Cardiac fibroblast (primary cell): ENCODE measurements around the gene MAP4K3.
"Not testable (repeated sequence)": the region's sequence is repeated elsewhere in the genome, so short reads cannot be mapped to it uniquely, and the experiment has no call there.

ENCODE experiments used
- DNase-seq, 2 donors: peaks; one replicate each; pipeline versions ENCODE4 v3.0.0 to v3.0.0-alpha.2; 2010; ENCODE audit warnings: low read depth in 2 of 2
- H3K4me3 ChIP-seq, 2 donors: replicated peaks in 1 of 2; 1 replicate in 1 of 2; 2 replicates in 1 of 2; pipeline ENCODE4 v1.5.1; 2011; ENCODE audit warnings: low read depth in 2 of 2, low read length in 2 of 2, mild to moderate bottlenecking in 2 of 2, moderate library complexity in 1 of 2
- TF ChIP-seq, protein P1 (sequence below): IDR thresholded peaks from one replicate; pipeline ENCODE4 v1.5.1; 2011; ENCODE audit warnings: low read depth, mild to moderate bottlenecking, low read length, inconsistent platforms

MAP4K3 gene

DNA sequence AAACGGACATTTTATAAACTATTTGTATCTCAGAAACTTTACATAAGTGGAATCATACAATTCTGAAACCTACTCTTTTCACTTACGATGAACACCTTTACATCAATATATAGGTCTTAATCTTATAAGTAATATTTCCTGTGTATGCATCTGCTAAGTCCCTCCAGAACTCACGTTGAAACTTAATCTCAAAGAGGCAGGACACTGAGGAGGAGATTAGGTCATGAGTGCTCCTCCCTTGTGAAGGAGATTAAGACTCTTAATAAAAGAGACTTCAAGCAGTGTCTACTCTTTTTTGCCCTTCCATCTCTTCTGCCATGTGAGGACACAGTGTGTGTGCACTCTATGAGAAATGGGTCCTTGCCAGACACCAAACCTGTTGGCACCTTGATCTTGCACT is 98.6 kb downstream of the MAP4K3 start:
- DNase-seq = no peak
- no peak overlapping the region for H3K4me3 ChIP-seq
- TF ChIP-seq, protein P1, sequence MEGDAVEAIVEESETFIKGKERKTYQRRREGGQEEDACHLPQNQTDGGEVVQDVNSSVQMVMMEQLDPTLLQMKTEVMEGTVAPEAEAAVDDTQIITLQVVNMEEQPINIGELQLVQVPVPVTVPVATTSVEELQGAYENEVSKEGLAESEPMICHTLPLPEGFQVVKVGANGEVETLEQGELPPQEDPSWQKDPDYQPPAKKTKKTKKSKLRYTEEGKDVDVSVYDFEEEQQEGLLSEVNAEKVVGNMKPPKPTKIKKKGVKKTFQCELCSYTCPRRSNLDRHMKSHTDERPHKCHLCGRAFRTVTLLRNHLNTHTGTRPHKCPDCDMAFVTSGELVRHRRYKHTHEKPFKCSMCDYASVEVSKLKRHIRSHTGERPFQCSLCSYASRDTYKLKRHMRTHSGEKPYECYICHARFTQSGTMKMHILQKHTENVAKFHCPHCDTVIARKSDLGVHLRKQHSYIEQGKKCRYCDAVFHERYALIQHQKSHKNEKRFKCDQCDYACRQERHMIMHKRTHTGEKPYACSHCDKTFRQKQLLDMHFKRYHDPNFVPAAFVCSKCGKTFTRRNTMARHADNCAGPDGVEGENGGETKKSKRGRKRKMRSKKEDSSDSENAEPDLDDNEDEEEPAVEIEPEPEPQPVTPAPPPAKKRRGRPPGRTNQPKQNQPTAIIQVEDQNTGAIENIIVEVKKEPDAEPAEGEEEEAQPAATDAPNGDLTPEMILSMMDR = no peak

DNA sequence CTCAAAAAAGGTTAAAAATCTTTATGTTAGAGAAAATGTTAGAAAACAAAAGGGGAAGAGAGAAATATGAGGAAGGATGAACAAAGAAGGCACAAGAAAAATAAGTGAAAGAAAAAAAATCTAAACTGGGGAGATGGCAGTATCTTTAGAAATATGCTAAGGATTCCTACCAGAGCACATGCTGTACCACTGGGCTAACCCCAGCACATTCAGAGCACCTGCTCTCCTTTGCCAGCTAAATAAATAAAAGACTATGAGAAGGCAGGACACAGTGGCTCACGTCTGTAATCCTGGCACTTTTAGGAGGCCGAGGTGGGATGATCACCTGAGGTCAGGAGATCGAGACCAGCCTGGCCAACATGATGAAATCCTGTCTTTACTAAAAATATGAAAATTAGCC is 101.2 kb downstream of the MAP4K3 start:
- H3K4me3 ChIP-seq = no peak overlapping the region
- DNase-seq = no peak
- TF ChIP-seq, protein P1 = no peak

DNA sequence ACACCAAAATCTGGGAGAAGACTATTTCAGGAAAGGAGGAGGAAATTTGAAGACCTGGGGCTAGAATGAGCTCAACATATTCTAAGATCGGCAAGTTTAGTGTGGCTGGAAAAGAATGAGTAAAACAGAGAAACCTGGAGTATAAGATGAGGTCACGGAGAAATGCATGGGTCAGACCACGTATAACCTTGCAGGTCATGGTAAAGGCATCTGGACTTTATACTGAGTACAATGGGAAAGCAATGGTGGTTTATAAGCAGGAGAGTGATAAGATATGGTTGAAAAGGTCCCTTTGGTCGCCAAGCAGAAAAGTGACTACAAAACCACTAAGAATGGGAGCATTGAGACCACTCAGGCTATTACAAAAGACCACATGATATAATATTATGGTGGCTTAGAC is 102.1 kb downstream of the MAP4K3 start:
- H3K4me3 ChIP-seq = no peak overlapping the region
- TF ChIP-seq, protein P1 = no peak
- DNase-seq = no peak

DNA sequence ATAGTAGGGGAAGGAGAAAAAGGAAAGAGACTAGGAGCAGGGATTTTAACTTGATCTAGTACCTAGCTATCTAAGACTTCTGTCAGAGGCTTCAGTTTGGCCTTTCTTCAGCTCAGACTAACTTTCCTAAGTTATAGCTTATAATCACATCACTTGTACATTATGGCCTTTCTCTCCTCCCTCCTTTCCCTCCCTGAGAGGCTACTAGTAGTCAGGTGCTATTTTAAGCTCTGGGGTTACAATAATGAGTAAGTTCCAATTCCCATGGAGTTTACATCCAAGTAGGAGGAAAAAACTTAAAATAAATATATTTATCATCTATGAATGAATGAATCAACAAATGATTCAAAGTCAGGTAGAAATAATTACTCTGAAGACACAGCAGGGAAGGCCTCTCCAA is 102.6 kb downstream of the MAP4K3 start:
- DNase-seq = no peak
- TF ChIP-seq, protein P1 = no peak
- H3K4me3 ChIP-seq = no peak overlapping the region

DNA sequence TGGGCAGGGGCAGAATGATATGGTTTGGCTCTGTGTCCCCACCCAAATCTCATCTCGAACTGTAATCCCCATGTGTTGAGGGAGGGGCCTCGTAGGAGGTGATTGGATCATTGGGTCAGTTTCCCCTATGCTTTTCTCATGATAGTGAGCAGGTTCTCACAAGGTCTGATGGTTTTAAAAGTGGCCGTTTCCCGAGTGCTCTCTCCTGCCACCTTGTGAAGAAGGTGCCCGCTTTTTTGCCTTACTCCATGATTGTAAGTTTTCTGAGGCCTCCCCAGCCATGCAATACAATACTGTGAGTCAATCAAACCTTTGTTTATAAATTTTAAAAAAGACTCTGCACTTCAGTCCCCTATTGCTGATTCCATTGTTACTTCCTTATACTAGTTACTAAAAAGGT is 110.4 kb downstream of the MAP4K3 start:
- TF ChIP-seq, protein P1 = no peak
- DNase-seq = no peak
- no peak overlapping the region for H3K4me3 ChIP-seq

DNA sequence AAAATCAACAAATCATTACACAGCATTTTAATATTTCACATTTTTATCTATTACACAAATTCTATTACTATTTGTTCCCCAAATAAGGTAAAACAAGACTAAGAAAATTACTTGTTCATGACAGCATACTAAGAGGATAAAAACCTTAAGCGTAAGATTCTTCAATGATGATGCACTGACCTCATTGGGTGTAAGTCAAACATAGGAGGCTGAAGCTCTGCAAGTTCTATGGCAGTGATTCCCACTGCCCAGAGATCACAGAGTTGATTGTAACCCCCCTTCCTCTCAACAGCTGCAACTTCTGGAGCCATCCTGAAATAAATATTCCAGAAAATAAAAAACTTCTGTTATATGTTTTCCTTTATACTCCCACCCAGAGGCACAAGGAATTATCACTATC is 111.1 kb downstream of the MAP4K3 start:
- peak in 1 of 2 donors; percentile 73 for DNase-seq
- TF ChIP-seq, protein P1 = no peak
- no peak overlapping the region for H3K4me3 ChIP-seq

DNA sequence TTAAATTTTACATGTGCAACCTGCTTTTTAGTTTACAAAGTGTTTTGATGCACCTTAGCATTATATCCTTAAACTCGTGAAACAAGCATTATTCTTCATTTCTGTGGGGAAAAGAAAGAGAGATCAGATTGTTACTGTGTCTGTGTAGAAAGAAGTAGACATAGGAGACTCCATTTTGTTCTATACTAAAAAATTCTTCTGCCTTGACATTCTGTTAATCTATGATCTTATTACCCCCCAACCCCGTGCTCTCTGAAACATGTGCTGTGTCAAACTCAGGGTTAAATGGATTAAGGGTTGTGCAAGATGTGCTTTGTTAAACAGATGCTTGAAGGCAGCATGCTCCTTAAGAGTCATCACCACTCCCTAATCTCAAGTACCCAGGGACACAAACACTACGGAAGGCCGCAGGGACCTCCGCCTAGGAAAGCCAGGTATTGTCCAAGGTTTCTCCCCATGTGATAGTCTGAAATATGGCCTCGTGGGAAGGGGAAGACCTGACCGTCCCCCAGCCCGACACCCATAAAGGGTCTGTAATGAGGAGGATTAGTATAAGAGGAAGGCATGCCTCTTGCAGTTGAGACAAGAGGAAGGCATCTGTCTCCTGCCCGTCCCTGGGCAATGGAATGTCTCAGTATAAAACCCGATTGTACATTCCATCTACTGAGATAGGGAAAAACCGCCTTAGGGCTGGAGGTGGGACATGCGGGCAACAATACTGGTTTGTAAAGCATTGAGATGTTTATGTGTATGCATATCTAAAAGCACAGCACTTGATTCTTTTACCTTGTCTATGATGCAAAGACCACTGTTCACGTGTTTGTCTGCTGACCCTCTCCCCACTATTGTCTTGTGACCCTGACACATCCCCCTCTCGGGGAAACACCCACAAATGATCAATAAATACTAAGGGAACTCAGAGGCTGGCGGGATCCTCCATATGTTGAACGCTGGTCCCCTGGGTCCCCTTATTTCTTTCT is 115.7 kb downstream of the MAP4K3 start:
- not testable (repeated sequence) for H3K4me3 ChIP-seq, DNase-seq
